ENCODE data around the gene CDK5R1. TPM values are rescaled to one million over a fixed set of nuclear protein-coding genes. Genes with fewer than 3 reads are reported as not detected.
A peak's percentile ranks its signal among the peaks of the same experiment; 100 is the strongest.

CDK5R1 gene
- polyA plus RNA-seq, 1 of the 3 experiments (the other 2 are of a cell fraction), result 1.4 TPM

- Histone ChIP-seq H2AFZ (ENCODE audit: low read depth) (no peak overlapping the region), H3K9me2 (no peaks in the 10 kb centered on the region), H3K27me3 (ENCODE audit: insufficient read depth) (no peaks in the 10 kb centered on the region), H3F3A (replicated peaks; ENCODE audit: insufficient read depth) (peaks cover 12% of the 10 kb centered on the region), H3K79me2 (ENCODE audit: insufficient read depth) (no peaks in the 10 kb centered on the region), H3K9ac (no peak overlapping the region), H3K36me3 (replicated peaks in 1 of 2; ENCODE audit: control insufficient read depth in 1 of 2, insufficient read depth in 2 of 2, low read length in 1 of 2) (peaks cover 0 to 32% of the 10 kb centered on the region in 2 experiments), H3K27ac (ENCODE audit: low read depth in 2 of 2, low read length in 1 of 2) (peak overlapping the region in 1 of 2 experiments; percentile 40; a peak in 2 of 4 replicates), H3K9me3 (no peaks in the 10 kb centered on the region), H3K4me2 (no peak overlapping the region), H4K20me1 (ENCODE audit: insufficient read depth) (peaks cover 10% of the 10 kb centered on the region; the same call in 1 of the 2 replicates), H3K4me3 (ENCODE audit: low read depth in 2 of 2, low read length in 1 of 2) (peak overlapping the region in 1 of 2 experiments; percentile 1; a peak in 1 of 4 replicates), H3K4me1 (ENCODE audit: control insufficient read depth in 1 of 2, insufficient read depth in 2 of 2, low read depth in 1 of 2, low read length in 1 of 2) (peaks cover 0 to 49% of the 10 kb centered on the region in 2 experiments; a peak in 2 of 4 replicates)
- POLR2A ChIA-PET, result interaction anchor here (0.6 to 1.1 kb wide), 2 partner anchors 9 to 21 kb away, joined by 3 to 4 read pairs; no protein-coding TSS in a partner anchor
- WGBS (ENCODE audit: low lambda C conversion rate), result 86% methylated on average over 8 of the region's 10 CpGs
- no peak for TF ChIP-seq SMC3 (IDR thresholded peaks at IDR 0.05; ENCODE audit: low read depth, low read length)
- TF ChIP-seq FOSL2 (IDR thresholded peaks at IDR 0.05; ENCODE audit: borderline replicate concordance, low read depth), result no peak
- no peak for TF ChIP-seq NRF1 (IDR thresholded peaks at IDR 0.05; ENCODE audit: low read depth, low read length)
- no peak for TF ChIP-seq GABPA (IDR thresholded peaks at IDR 0.05; ENCODE audit: low read depth)
- no peak for TF ChIP-seq USF2 (IDR thresholded peaks at IDR 0.05; ENCODE audit: borderline replicate concordance, low read depth, low read length)
- no peak for TF ChIP-seq RXRA (IDR thresholded peaks at IDR 0.05; ENCODE audit: borderline replicate concordance, low read depth)
- no peak for TF ChIP-seq GATA2 (CRISPR knock-in tag; IDR thresholded peaks at IDR 0.05)
- TF ChIP-seq RAD21 (IDR thresholded peaks at IDR 0.05; ENCODE audit: low read length), result no peak
- no peak for TF ChIP-seq ELF1 (IDR thresholded peaks at IDR 0.05)
- CTCF ChIA-PET, result interaction anchor here (0.6 to 11.0 kb wide), 4 partner anchors 28 to 184 kb away, joined by 3 to 102 read pairs (median 4); no protein-coding TSS in a partner anchor
- DNase-seq, result no peak
Measured at GRCh38 chr17:32489320-32490100, 2.7 kb downstream of the CDK5R1 start.

GRCh38 chr17:32490101-32490482 is 3.3 kb downstream of the CDK5R1 start:
- Histone ChIP-seq H3K79me2 (ENCODE audit: insufficient read depth) (no peaks in the 10 kb centered on the region), H3K27me3 (ENCODE audit: insufficient read depth) (no peaks in the 10 kb centered on the region), H3K4me2 (no peak overlapping the region), H2AFZ (ENCODE audit: low read depth) (no peak overlapping the region), H3K27ac (ENCODE audit: low read depth in 2 of 2, low read length in 1 of 2) (no peak overlapping the region), H3K9me3 (no peaks in the 10 kb centered on the region), H3F3A (replicated peaks; ENCODE audit: insufficient read depth) (peaks cover 11% of the 10 kb centered on the region), H3K4me1 (ENCODE audit: control insufficient read depth in 1 of 2, insufficient read depth in 2 of 2, low read depth in 1 of 2, low read length in 1 of 2) (peaks cover 0 to 54% of the 10 kb centered on the region in 2 experiments; a peak in 2 of 4 replicates), H3K9me2 (no peaks in the 10 kb centered on the region), H4K20me1 (ENCODE audit: insufficient read depth) (peaks cover 10% of the 10 kb centered on the region; the same call in 1 of the 2 replicates), H3K9ac (no peak overlapping the region), H3K4me3 (ENCODE audit: low read depth in 2 of 2, low read length in 1 of 2) (peak overlapping the region in 1 of 2 experiments; percentile 1; a peak in 1 of 4 replicates), H3K36me3 (replicated peaks in 1 of 2; ENCODE audit: control insufficient read depth in 1 of 2, insufficient read depth in 2 of 2, low read length in 1 of 2) (peaks cover 0 to 32% of the 10 kb centered on the region in 2 experiments)
- ChIA-PET CTCF (interaction anchor here (0.9 to 11.0 kb wide), 4 partner anchors 28 to 122 kb away, joined by 3 to 102 read pairs (median 4); no protein-coding TSS in a partner anchor), POLR2A (interaction anchor here (1.1 kb wide), 1 partner anchor 9 kb away, joined by 3 read pairs; no protein-coding TSS in a partner anchor)
- TF ChIP-seq TCF12 (IDR thresholded peaks at IDR 0.05) (no peak), TAF1 (IDR thresholded peaks at IDR 0.05; ENCODE audit: borderline replicate concordance, low read depth, low read length) (no peak), FOXM1 (IDR thresholded peaks at IDR 0.05; ENCODE audit: low read depth) (no peak), RXRA (IDR thresholded peaks at IDR 0.05; ENCODE audit: borderline replicate concordance, low read depth) (no peak), MXI1 (IDR thresholded peaks at IDR 0.05; ENCODE audit: low read depth, low read length) (peak; percentile 87), FOSL2 (IDR thresholded peaks at IDR 0.05; ENCODE audit: borderline replicate concordance, low read depth) (no peak), RAD21 (IDR thresholded peaks at IDR 0.05; ENCODE audit: low read length) (peak; percentile 14)
- 78% methylated on average over 14 of the region's 16 CpGs for WGBS (ENCODE audit: low lambda C conversion rate)
- peak; percentile 85 for DNase-seq

Measured in SK-N-SH (cell line).